ENCODE results near the gene MARCHF6. TPM values are rescaled to one million over a fixed set of nuclear protein-coding genes. Genes with fewer than 3 reads are reported as not detected.
"Not testable (repeated sequence)": the region's sequence is repeated elsewhere in the genome, so short reads cannot be mapped to it uniquely, and the experiment has no call there.

MARCHF6 gene
- polyA plus RNA-seq, 3 donors: 32.5 to 42.6 (median 33.5) TPM

GRCh38 chr5:10366310-10367272, 13.1 kb downstream of the MARCHF6 start:
- WGBS, 3 donors: 26 to 56% (median 52%) methylated on average over 11 of the region's 11 CpGs
- no peak overlapping the region for H3K27ac ChIP-seq (ENCODE audit: low read depth, low read length)

- H3K27ac ChIP-seq (ENCODE audit: low read depth, low read length): no peak overlapping the region
- WGBS, 3 donors: 68 to 97% (median 95%) methylated on average over 1 of the region's 1 CpG
Observed at GRCh38 chr5:10367579-10367978, 14.1 kb downstream of the MARCHF6 start.

- no peak overlapping the region for H3K27ac ChIP-seq (ENCODE audit: low read depth, low read length)
- 65 to 98% (median 95%) methylated on average over 2 of the region's 2 CpGs for WGBS, 3 donors
Observed at GRCh38 chr5:10370931-10371330, 17.4 kb downstream of the MARCHF6 start.

GRCh38 chr5:10371369-10371768, 17.9 kb downstream of the MARCHF6 start:
- 68 to 76% (median 74%) methylated on average over 2 of the region's 2 CpGs for WGBS, 3 donors
- H3K27ac ChIP-seq (ENCODE audit: low read depth, low read length): not testable (repeated sequence)

- 91 to 95% (median 94%) methylated on average over 8 of the region's 8 CpGs for WGBS, 3 donors
- H3K27ac ChIP-seq (ENCODE audit: low read depth, low read length): no peak overlapping the region
Observed at GRCh38 chr5:10372726-10373709, 19.5 kb downstream of the MARCHF6 start.

GRCh38 chr5:10374046-10375022, 20.8 kb downstream of the MARCHF6 start:
- H3K27ac ChIP-seq (ENCODE audit: low read depth, low read length): no peak overlapping the region
- 64 to 86% (median 83%) methylated on average over 11 of the region's 11 CpGs for WGBS, 3 donors

GRCh38 chr5:10375146-10375545, 21.7 kb downstream of the MARCHF6 start:
- H3K27ac ChIP-seq (ENCODE audit: low read depth, low read length): not testable (repeated sequence)
- 98 to 99% (median 99%) methylated on average over 17 to 25 of the region's 29 CpGs for WGBS, 3 donors

- WGBS, 3 donors: 82 to 86% (median 82%) methylated on average over 11 of the region's 11 CpGs
- no peak overlapping the region for H3K27ac ChIP-seq (ENCODE audit: low read depth, low read length)
Observed at GRCh38 chr5:10376544-10376943, 23.0 kb downstream of the MARCHF6 start.

GRCh38 chr5:10377081-10377480, 23.6 kb downstream of the MARCHF6 start:
- no peak overlapping the region for H3K27ac ChIP-seq (ENCODE audit: low read depth, low read length)
- WGBS, 3 donors: 86 to 90% (median 89%) methylated on average over 5 of the region's 5 CpGs

- WGBS, 3 donors: 87 to 93% (median 88%) methylated on average over 4 of the region's 4 CpGs
Observed at GRCh38 chr5:10381803-10382202, 28.3 kb downstream of the MARCHF6 start.

GRCh38 chr5:10384483-10384882, 31.0 kb downstream of the MARCHF6 start:
- WGBS, 3 donors: 84 to 87% (median 85%) methylated on average over 3 of the region's 3 CpGs
- H3K27ac ChIP-seq (ENCODE audit: low read depth, low read length): no peak overlapping the region

More at GRCh38 chr5:10381803-10382202, 28.3 kb downstream of the MARCHF6 start:
- H3K27ac ChIP-seq (ENCODE audit: low read depth, low read length): no peak overlapping the region

- no peak overlapping the region for H3K27ac ChIP-seq (ENCODE audit: low read depth, low read length)
- WGBS, 3 donors: 74 to 93% (median 75%) methylated on average over 4 of the region's 4 CpGs
Observed at GRCh38 chr5:10387690-10388089, 34.2 kb downstream of the MARCHF6 start.

GRCh38 chr5:10391130-10391529, 37.6 kb downstream of the MARCHF6 start:
- no peak overlapping the region for H3K27ac ChIP-seq (ENCODE audit: low read depth, low read length)
- WGBS, 3 donors: 100% methylated on average over 1 of the region's 1 CpG

GRCh38 chr5:10392567-10393328, 39.3 kb downstream of the MARCHF6 start:
- H3K27ac ChIP-seq (ENCODE audit: low read depth, low read length): not testable (repeated sequence)
- WGBS, 3 donors: 90 to 95% (median 91%) methylated on average over 6 of the region's 6 CpGs

- H3K27ac ChIP-seq (ENCODE audit: low read depth, low read length): no peak overlapping the region
- WGBS, 3 donors: 70 to 87% (median 86%) methylated on average over 2 of the region's 2 CpGs
Observed at GRCh38 chr5:10393491-10393890, 40.0 kb downstream of the MARCHF6 start.

- no peak overlapping the region for H3K27ac ChIP-seq (ENCODE audit: low read depth, low read length)
- WGBS, 3 donors: 54 to 90% (median 90%) methylated on average over 5 of the region's 5 CpGs
Observed at GRCh38 chr5:10396552-10396951, 43.1 kb downstream of the MARCHF6 start.

- H3K27ac ChIP-seq (ENCODE audit: low read depth, low read length): no peak overlapping the region
Observed at GRCh38 chr5:10399839-10400238, 46.3 kb downstream of the MARCHF6 start.

All from adipose tissue (tissue), 3 donors.